Kidney glomerular epithelial cell (primary cell): ENCODE data around the gene SGCD.
"Not testable (repeated sequence)": the region's sequence is repeated elsewhere in the genome, so short reads cannot be mapped to it uniquely, and the experiment has no call there.

Source experiments
- DNase-seq: peaks from one replicate; lab custom pipeline; 2025; lab: John Stamatoyannopoulos, UW

The SGCD gene

DNA sequence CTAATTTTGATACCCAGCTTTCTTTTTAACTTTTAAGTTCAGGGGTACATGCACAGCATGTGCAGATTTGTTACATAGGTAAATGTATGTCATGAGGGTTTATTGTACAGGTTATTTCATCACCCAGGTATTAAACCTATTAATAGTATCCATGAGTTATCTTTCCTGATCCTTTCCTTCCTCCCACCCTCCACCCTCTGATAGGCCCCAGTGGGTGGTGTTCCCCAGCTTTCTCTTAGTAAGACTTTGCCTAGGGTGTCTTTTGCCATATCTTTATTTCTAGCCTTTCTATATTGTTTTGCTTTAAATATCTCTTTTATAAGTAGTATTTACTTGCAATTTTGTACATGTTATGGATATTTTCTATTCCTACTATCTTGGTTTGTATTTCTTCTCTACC, 243.7 kb downstream of the SGCD start:
- DNase-seq, result no peak

DNA sequence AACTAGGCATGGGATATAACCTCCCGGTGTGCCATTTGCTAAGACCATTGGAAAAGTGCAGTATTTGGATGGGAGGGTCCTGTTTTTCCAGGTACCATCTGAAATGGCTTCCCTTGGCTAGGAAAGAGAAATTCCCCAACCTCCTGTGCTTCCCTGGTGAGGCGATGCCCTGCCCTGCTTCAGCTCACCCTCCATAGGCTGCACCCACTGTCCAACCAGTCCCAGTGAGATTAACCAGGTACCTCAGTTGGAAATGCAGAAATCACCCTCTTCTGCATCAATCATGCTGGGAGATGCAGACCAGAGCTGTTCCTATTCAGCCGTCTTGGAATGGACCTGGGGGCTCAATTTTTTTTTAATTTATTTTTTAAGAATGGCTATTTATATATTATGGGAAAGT, 254.8 kb downstream of the SGCD start:
- DNase-seq, result no peak

DNA sequence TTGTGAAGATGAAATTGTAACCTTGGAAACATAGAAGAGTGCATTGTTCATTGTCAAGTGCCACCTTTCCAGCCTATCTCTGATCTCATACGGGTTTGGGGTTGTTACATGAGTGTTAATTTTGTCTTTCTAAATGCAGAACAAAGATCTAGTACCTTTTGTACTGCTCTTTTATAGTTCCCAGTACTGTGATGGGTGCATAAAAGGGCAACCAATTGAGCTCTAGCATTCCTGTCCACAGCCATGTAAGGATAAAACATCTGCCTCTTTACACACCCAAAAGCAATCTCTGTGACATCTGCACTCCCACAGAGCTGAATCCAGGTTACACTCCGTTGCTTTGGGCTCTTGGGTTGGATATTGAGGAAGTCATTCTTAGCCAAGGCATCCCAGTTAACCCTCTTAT, 255.2 kb downstream of the SGCD start:
- DNase-seq, result peak; percentile 1

DNA sequence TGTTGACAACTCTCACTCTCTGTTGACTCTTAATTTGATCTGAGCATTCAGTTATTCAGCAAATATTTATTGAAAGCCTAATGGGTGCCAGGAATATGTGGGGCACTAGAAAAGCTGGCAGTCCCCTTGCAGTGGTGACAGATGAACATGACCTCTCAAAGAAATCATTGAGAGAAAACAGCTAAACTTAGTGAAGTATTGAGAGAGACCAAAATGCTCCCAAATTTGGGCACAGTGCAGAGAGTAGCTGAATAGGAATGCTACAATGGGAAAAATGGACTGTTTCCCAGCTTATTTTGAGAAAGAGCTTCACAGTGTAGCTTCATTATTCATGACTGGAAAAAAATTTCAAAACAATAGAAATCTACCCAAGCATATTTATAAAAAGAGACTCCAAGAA, 257.9 kb downstream of the SGCD start:
- no peak for DNase-seq

DNA sequence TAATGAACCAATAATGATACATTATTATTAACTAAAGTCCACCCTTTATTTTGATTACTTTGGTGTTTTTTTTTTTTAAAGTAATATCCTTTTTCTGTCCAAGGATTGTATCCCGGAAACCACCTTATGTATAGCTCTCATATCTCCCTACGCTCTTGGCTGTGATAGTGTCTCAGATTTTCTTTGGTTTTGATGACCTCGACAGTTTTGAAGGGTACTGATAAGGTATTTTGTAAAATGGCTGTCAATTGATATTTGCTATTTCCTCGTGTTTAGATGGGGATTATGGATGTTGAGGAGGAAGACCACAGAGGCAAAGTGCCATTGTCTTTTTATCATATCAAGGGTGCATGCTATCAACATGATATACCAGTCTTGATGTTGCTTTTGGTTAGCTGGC, 259.0 kb downstream of the SGCD start:
- DNase-seq, result no peak

DNA sequence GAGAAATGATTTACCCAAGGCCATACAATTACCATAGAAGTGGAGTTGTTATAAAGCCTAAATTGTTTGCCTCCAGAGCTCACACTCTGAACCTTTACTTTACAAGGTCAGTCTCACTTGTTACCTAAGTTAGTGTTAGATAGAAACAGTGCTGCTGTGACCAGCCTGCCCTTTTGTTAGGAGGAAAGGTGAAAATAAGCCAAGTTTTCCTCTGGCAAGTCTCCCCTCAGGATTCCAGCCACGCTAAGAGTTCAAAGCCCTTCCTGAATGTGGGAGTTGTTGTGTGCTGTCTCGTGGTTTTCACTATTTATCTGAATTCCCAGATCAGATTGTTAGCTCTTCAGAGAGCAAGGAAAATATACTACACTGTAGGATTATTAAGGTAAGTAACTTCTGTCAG, 260.0 kb downstream of the SGCD start:
- no peak for DNase-seq

DNA sequence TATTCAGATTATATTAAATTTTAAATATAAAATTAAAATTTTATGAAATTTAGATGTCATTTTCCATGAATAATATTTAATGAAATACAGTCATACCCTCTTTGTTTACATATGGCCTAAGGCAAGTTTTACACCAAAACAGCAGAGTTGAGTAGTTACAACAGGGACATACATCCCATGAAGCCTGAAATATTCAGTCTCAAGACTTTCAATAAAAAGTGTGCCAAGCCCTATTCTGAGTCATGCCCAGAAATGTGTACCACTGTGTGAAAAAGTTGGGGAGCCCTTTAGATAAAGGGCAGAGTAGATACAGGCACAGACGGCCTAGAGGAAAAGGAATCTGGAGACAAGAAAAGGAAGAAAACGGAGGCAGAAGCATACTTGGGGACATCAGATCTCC, 261.3 kb downstream of the SGCD start:
- no peak for DNase-seq

DNA sequence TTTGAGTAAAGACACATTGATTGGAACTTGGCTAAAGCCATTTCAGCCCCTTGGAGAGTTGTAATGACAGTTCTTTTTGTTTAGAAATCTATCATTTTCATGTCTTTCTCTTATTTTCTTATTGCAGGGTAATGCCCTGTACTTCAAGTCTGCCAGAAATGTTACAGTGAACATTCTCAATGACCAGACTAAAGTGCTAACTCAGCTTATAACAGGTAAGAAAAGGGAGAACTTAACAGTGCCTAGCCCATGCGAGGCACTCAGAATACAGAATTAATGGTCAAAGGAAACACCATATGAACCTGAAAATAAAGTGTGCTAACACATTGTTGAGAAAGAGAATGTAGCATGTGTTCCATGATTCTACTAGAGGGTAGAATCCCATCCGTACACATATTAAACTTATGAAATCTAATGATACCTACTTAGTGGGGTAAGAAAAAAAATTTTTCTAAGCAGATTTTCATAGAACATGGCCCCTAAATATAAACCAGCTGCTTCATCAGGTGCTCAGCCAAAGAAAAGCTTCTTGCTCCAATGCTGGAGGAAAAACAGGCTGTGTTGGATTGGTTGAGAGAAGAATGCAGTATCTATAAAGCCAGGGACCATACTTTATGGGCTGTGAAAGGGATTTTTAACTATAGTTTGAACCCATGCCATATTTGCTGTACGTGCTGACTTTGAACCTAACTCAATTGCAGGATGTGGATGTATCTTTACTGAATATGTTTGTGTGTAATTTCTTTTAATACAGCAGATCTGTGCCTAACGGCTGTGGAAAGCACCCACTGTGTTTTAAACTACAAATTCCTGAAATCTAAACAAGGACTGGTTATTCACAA, 262.4 kb downstream of the SGCD start:
- no peak for DNase-seq

DNA sequence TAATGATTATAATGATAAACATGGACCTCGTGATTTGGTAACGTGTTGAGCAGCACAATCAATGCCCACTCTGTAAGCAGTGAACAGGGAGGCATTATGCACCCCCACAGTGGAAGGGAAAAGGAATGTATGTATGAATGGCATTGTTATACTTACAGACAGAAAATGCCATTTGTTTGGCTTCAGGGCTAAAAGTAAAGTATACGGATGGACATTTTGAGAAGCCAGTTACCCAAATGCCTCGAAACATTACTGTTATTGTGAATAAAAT, 262.9 kb downstream of the SGCD start:
- DNase-seq, result no peak

DNA sequence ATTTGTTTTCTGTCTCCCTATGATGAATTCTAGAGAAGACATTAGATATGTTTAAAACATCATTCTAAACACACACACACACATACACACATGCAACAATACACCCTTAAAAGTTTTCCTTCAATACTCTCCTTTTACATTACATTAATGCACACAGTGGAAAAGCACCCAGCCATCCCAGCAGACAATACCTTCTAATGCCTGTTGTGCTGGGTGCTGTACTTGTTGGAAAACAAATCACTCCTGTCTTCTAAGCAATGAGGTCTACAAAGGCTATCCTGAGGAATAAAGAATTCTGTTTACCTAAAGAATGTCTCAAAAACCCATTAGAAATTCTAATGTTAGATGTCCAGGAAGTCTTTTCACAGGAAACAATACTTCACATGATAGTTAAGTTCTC, 264.0 kb downstream of the SGCD start:
- DNase-seq, result no peak

DNA sequence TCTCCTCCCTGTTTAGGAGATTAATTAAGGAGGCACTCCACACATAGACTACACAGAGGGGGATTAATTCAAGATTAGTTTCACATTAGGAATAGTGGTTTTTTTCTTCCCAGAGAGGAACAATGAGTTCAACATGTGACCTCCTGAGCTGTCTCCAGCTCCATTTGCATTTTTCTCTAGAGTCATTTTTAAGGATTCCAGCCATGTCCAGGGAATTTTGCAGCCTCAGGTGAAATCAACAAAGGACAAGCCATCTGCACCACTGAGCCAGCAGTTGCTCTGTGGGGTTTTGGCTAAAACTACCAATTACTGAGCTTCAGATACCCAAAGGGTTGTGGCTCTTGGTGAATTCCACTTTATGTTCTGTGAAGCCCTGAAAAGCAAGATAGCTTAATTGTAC, 264.7 kb downstream of the SGCD start:
- DNase-seq, result no peak

DNA sequence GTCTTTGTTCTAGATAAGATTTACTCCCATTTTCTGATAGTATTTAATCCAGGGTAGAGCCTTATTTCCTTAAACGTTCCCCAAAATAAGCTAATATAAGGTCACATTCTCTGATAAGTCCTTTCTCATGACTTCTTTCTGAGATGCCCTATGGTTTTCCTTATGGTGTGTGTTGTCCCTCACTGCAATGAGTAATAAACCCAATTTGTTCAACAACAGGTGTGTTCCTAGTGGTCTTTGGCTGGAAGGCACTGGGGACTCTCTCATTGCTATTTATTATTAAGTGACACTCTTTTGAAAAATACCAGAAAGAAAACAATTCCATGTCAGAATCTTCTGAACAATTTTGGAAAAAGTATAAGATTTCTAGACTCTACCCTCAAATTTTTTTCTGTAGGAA, 266.6 kb downstream of the SGCD start:
- DNase-seq, result no peak

DNA sequence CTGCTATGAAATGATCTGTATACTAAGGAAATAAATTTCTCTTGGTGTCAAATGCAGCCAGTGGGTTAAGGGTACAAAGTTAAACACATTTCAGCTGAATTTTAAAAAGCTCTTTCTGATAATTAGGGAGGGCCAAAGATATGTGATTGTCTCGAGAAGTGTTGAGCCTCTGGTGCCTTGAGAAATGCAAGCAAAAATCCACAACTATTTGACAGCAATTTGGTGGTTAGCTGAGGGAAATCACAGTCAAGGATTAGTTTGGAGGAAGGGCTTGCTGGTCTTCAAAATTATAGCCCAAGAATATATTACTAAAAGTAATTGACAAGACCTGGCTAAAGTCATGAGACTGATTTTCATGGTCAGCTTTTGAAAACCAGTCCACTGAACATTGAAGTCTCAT, 267.4 kb downstream of the SGCD start:
- no peak for DNase-seq

DNA sequence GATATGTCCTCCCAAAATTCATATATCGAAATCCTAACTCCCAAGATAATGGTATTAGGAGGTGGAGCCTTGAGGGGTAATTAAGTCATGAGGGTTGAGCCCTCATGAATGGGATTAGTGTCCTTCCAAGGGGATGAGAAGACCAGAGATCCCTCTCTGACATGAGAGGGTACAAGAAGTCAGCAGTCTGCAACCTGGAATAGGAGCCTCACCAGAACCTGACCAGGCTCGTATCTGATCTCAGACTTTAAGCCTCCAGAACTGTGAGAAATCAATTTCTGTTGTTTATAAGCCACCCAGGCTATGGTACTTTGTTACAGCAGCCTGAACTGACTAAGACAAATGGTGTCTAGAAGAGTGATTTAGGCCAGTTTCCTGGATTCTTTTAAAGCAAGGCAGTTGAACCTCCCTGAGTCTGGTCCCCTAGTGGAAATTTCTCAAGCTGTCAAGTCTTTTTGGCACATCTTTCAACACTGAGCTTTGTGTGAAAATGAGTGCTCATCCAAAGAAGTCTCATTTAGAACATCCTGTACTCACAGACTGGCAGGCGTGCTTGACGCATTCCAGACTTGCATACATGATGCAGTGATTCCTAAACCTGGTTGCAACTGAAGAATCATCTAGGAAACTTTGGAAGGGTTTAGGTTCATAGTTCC, 268.3 kb downstream of the SGCD start:
- DNase-seq, result no peak

DNA sequence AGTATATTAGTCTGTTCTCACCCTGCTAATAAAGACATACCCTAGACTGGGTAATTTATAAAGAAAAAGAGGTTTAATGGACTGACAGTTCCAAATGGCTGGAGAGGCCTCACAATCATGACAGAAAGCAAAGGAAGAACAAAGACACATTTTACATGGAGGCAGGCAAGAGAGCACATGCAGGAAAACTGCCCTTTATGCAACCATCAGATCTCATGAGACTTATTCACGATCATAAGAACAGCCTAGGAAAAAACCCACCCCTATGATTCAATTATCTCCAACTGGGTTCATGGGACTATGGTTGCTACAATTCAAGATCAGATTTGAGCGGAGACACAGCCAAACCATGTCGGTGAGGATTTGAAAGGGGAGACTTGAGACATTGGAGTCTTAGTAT, 270.3 kb downstream of the SGCD start:
- DNase-seq, result no peak

DNA sequence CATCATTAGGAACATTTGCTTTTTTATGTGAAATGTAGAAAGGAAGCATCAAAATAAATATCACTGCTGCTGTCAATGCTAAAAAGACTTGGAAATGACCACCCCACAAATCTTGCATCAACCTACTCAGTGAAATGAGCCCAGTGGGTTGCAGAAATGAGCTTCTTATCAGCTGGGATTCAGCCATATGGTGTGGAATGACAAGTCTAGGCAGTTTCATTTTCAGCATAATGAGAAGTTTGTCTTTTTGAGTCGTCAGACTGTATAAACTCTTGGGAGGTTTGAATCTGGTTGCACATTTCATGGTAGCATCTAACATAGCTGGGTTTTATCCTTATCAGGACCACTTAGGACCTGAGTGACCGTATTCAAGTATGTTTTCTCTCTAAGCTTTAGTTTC, 272.0 kb downstream of the SGCD start:
- no peak for DNase-seq

DNA sequence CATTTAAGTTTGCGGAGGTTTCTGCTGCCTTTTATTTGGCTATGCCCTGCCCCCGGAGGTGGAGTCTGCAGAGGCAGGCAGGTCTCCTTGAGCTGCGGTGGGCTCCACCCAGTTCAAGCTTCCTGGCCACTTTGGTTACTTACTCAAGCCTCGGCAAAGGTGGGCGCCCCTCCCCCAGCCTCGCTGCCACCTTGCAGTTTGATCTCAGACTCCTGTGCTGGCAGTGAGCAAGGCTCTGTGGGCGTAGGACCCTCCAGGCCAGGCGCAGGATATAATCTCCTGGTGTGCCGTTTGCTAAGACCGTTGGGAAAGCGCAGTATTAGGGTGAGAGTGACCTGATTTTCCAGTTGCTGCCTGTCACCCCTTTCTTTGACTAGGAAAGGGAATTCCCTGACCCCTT, 283.6 kb downstream of the SGCD start:
- not testable (repeated sequence) for DNase-seq

DNA sequence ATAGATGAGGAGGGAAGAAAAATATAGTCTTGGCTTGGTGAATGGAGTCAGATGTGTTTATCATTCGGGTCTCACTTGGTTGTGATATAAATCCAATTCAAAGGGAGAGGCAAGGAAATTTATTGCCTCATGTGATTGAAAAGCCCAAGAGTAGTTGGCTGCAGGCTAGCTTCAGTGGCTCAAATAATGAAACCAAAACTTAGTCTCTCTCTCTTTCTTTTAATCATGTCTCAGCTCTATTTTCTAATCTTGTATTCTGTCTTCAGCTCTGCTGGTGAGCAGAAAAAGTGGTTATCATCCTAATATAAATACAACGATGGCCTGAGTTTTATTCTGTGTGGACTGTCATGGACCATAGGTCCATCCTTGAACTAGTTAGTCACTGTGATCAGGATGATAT, 288.9 kb downstream of the SGCD start:
- DNase-seq, result no peak

DNA sequence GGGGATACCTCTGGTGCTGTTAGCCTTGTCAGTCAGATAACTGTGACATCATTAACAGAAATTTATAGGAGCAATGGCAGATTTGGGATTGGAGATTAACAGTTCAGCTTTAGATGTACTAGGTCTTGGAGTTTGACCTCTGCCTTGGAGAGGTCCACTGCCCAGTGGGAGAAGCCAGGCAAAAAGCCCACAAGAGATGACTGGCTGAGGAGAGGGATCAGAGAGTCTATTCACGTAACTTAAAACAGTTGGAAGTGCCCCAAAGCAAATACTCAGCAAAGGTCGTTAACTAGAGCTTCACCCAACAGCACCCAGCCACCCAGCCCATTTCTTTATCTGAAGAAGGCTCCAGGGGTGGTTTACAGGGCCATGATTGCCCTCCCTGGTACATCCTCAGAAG, 290.5 kb downstream of the SGCD start:
- no peak for DNase-seq

DNA sequence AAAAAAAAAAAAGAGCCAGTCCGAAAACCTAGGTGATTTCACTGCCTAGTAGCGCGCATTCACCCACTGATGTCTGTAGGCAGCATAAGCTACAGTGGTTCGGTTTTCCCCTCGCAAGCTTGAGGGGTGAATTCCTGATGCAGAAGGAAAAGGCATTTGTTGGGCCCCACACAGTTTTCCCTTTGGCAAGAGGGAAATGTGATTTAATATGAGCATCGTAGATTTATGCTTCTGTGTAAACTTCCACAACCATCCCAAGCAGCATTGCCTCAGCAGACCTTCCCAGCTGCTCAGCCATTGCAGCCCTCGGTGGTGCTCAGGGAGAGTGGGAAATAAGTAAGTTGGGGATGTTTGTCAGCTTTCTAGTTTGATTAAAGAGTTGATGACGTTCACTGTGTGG, 291.6 kb downstream of the SGCD start:
- DNase-seq, result no peak

DNA sequence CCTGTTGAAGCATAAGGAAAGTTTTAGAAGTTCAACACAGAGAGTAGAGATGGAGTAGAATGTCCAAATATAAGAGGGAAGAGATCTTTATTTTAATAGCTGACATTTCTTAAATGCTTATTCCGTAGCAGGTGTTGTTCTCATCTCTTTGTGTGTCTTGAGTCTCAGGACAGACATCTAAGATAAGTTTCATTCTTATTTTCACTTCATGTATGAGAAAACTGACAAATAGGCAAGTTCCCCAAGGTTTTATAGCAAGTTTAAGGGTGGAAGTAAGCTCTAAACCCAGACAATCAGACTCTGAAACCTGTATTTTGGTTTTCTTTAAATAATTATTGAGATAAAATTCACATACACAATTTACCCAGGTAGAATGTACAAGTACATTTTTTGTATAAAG, 294.8 kb downstream of the SGCD start:
- no peak for DNase-seq

DNA sequence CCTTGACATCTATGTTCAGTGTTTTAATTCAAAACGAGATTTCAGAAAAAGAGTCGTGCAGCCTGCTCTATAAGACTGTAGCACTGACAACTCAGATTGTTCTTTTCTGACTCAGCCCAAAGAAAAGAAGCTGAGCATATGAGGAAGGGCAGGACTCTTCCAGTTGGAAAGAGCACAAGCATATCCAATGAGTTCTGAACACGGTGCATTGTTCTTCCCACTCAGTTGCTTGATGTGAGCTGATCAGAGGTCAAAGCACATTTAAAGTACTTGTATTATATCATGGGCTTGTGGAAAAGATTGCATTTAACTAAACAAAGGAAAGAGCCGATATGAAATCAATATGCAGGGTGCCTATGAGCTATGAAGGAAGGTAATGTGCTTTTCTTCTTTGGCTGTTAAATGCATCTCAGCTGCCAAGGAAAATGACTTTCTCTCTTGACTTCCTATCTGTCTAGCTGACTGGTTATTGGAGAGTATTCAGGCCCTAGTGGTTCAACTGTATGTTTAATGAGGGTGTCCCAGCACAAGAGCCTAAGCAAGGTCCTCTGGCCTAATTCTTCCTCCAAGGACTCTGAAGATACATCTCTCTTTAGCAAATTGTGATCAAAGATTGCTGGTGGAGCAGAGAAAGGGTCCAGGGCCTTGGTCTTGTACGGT, 296.5 kb downstream of the SGCD start:
- DNase-seq, result no peak

DNA sequence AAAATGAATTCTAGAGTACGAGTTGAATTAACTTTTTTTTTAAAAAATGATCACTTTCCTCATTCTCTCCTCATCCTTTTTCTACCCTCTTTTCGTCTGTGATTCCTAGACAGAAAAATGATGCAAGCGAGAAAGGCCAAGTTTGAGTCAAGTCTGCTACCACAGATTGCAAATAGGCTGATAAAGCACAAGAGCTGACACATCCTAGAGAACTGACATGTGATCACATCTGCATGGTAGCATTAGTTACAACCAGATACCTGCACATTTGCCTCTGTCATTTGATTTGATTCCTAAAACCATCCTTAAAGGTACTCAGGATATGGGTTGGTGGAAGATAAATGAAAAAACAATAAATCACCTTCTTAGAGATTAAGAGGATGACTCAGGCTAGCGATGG, 297.7 kb downstream of the SGCD start:
- DNase-seq, result no peak

DNA sequence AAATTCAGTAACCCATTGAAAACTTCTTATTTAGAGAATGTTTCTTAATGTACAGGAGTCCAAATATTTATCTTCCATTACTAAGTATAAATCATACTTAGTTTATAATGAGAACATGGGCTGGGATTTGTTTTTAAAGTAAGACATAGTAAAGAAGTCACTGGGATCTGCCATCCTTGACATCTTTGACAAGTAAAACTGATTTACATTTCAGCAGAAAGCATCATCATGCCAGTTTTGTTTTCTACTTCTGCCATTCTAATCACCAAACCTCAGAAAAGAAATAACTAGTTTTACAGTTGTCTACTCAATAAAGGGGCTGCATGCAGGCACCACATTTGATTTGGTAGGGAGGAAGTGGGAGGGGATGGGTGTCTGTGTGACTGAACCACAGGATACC, 301.5 kb downstream of the SGCD start:
- DNase-seq, result no peak
